Panc1 (cell line): ENCODE measurements around the gene ZSCAN20. TPM values are rescaled to one million over a fixed set of nuclear protein-coding genes. Genes with fewer than 3 reads are reported as not detected.

Experiments
- ATAC-seq: fragments of 200-7000 bp; cut with Tn5 transposase; 2 replicates; pipeline ENCODE4 v1.9.1; 2020; ENCODE audit warnings: mild to moderate bottlenecking, moderate library complexity
- BruUV-seq: library from RNA; stranded (reverse); fragments of 400-500 nt; replicated peaks from 2 replicates; lab custom pipeline; 2021; lab: Mats Ljungman, UMichigan
- CTCF ChIA-PET: fragments of 300-600 bp; sonication (Branson Sonifier 250); formaldehyde crosslinking; loops from one replicate; lab custom pipeline; 2022; ENCODE audit warnings: antibody characterized with exemption; lab: Charles Lee
- POLR2A ChIA-PET: fragments of 300-600 bp; sonication (Branson Sonifier 250); formaldehyde crosslinking; loops from one replicate; lab custom pipeline; 2022; ENCODE audit warnings: antibody characterized with exemption; lab: Charles Lee
- DNase-seq: peaks from one replicate; pipeline ENCODE4 v3.0.0-alpha.2; 2010; ENCODE audit warnings: low read depth, low spot score
- H3K27ac ChIP-seq: 2 replicates; pipeline ENCODE4 v1.5.1; 2011; ENCODE audit warnings: mild to moderate bottlenecking, low read length, inconsistent platforms
- H3K27me3 ChIP-seq: fragments of 200-500 bp; sonication (Bioruptor generic); 2 replicates; pipeline ENCODE4 v1.6.0; 2014; ENCODE audit warnings: low read length, inconsistent platforms; ENCODE audit not compliant: control insufficient read depth, insufficient read depth
- H3K36me3 ChIP-seq: fragments of 200-500 bp; sonication (Bioruptor generic); 2 replicates; pipeline ENCODE4 v1.5.1; 2014; ENCODE audit warnings: inconsistent platforms, mild to moderate bottlenecking, low read length, moderate library complexity; ENCODE audit not compliant: control insufficient read depth, insufficient read depth
- H3K4me1 ChIP-seq: 2 replicates; pipeline ENCODE4 v1.5.1; 2011; ENCODE audit warnings: inconsistent platforms, mild to moderate bottlenecking, low read length, moderate library complexity; ENCODE audit not compliant: control insufficient read depth, insufficient read depth
- H3K4me3 ChIP-seq, 2 experiments: 2 replicates each; pipeline ENCODE4 v1.5.1; 2011 to 2012; ENCODE audit warnings: low read depth in 2 of 2, low read length in 2 of 2, mild to moderate bottlenecking in 2 of 2, inconsistent platforms in 1 of 2, moderate library complexity in 1 of 2
- H3K9me3 ChIP-seq: fragments of 200-500 bp; sonication (Bioruptor generic); 2 replicates; pipeline ENCODE4 v1.5.1; 2014; ENCODE audit warnings: low read depth, mild to moderate bottlenecking, inconsistent platforms, low read length, moderate library complexity; ENCODE audit not compliant: control insufficient read depth, insufficient read depth
- CTCF ChIP-seq: fragments of 450-650 bp; IDR thresholded peaks from 2 replicates; pipeline ENCODE4 v1.5.1; 2017; ENCODE audit warnings: mild to moderate bottlenecking
- POLR2AphosphoS5 ChIP-seq: IDR thresholded peaks from 2 replicates; pipeline ENCODE4 v1.6.1; 2012; ENCODE audit warnings: mild to moderate bottlenecking, low read depth, low read length, moderate library complexity
- SIN3A ChIP-seq: IDR thresholded peaks from 2 replicates; pipeline ENCODE4 v1.6.1; 2012; ENCODE audit warnings: low read depth, mild to moderate bottlenecking, low read length, moderate library complexity, borderline replicate concordance; ENCODE audit not compliant: insufficient read depth
- TCF7L2 ChIP-seq: IDR thresholded peaks from 2 replicates; pipeline ENCODE4 v1.6.1; 2011; ENCODE audit warnings: mild to moderate bottlenecking, low read depth, low read length, inconsistent platforms
- in situ Hi-C: cut with HindIII; loops from 2 replicates; pipeline ENCODE4 v1.10.0; 2016; ENCODE audit warnings: low sequenced_read_pairs, low pct_unique_long_range_greater_than_20kb
- intact Hi-C: fragments of 100-400 bp; cut with micrococcal nuclease; formaldehyde crosslinking; loops from one replicate; pipeline ENCODE4 v1.10.0; 2022; ENCODE audit not compliant: unreplicated experiment
- total RNA-seq: library from RNA; stranded (reverse); gene quantifications from one replicate; pipeline ENCODE4 v1.2.1, GENCODE V29; 2021; ENCODE audit not compliant: unreplicated experiment
- TF ChIP-seq, protein P1 (sequence below), 2 experiments: IDR thresholded peaks; 2 replicates each; pipeline ENCODE4 v1.6.1; 2011 to 2012; ENCODE audit warnings: low read depth in 2 of 2, control low read depth in 1 of 2, low read length in 1 of 2, mild to moderate bottlenecking in 1 of 2, moderate library complexity in 1 of 2; ENCODE audit not compliant: insufficient read depth in 1 of 2

Gene ZSCAN20
- total RNA-seq, 1 experiment from 2014 or later: 6.9 TPM

GRCh38 chr1:33471416-33471815 lies 1.0 kb upstream of the ZSCAN20 start:
- H3K27me3 ChIP-seq: no peaks in the 10 kb centered on the region
- in situ Hi-C loops: no loop called here
- ATAC-seq: no peak
- no peak for DNase-seq
- no peak overlapping the region for H3K4me3 ChIP-seq
- H3K36me3 ChIP-seq: peaks cover 4% of the 10 kb centered on the region; the same call in 1 of the 2 replicates
- no peak overlapping the region for H3K27ac ChIP-seq
- TF ChIP-seq POLR2AphosphoS5: no peak
- TF ChIP-seq TCF7L2: no peak
- TF ChIP-seq CTCF: no peak
- no peak for TF ChIP-seq SIN3A
- TF ChIP-seq, protein P1, sequence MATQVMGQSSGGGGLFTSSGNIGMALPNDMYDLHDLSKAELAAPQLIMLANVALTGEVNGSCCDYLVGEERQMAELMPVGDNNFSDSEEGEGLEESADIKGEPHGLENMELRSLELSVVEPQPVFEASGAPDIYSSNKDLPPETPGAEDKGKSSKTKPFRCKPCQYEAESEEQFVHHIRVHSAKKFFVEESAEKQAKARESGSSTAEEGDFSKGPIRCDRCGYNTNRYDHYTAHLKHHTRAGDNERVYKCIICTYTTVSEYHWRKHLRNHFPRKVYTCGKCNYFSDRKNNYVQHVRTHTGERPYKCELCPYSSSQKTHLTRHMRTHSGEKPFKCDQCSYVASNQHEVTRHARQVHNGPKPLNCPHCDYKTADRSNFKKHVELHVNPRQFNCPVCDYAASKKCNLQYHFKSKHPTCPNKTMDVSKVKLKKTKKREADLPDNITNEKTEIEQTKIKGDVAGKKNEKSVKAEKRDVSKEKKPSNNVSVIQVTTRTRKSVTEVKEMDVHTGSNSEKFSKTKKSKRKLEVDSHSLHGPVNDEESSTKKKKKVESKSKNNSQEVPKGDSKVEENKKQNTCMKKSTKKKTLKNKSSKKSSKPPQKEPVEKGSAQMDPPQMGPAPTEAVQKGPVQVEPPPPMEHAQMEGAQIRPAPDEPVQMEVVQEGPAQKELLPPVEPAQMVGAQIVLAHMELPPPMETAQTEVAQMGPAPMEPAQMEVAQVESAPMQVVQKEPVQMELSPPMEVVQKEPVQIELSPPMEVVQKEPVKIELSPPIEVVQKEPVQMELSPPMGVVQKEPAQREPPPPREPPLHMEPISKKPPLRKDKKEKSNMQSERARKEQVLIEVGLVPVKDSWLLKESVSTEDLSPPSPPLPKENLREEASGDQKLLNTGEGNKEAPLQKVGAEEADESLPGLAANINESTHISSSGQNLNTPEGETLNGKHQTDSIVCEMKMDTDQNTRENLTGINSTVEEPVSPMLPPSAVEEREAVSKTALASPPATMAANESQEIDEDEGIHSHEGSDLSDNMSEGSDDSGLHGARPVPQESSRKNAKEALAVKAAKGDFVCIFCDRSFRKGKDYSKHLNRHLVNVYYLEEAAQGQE (IDR thresholded peaks at IDR 0.05; ENCODE audit: insufficient read depth in 1 of 2, low read depth in 2 of 2, low read length in 1 of 2): no peak
- no peaks in the 10 kb centered on the region for H3K4me1 ChIP-seq
- no peaks in the 10 kb centered on the region for H3K9me3 ChIP-seq
- BruUV-seq: no TSS peak
- ChIA-PET CTCF (interaction anchor here (0.8 kb wide), 1 partner anchor 176 kb away, joined by 3 read pairs; no protein-coding TSS in a partner anchor), POLR2A (interaction anchor here (1.0 kb wide), 1 partner anchor 16 kb away, joined by 12 read pairs; no protein-coding TSS in a partner anchor)
- intact Hi-C loops: loop anchor here (5.0 to 10.0 kb wide), 2 partner anchors 143 to 364 kb away; no protein-coding TSS in a partner anchor

- H3K4me3 ChIP-seq: no peak overlapping the region
- CTCF ChIA-PET: no interaction called here
- DNase-seq (no peak), ATAC-seq (no peak)
- in situ Hi-C loops (no loop called here), intact Hi-C loops (loop anchor here (5.0 to 10.0 kb wide), 2 partner anchors 141 to 367 kb away; no protein-coding TSS in a partner anchor)
- peaks cover 4% of the 10 kb centered on the region; the same call in 1 of the 2 replicates for H3K36me3 ChIP-seq
- H3K9me3 ChIP-seq: no peaks in the 10 kb centered on the region
- BruUV-seq: no TSS peak
- H3K27me3 ChIP-seq: no peaks in the 10 kb centered on the region
- no peaks in the 10 kb centered on the region for H3K4me1 ChIP-seq
- TF ChIP-seq POLR2AphosphoS5 (no peak), TCF7L2 (no peak), SIN3A (no peak), CTCF (no peak)
- TF ChIP-seq, protein P1 (IDR thresholded peaks at IDR 0.05; ENCODE audit: insufficient read depth in 1 of 2, low read depth in 2 of 2, low read length in 1 of 2): no peak
- H3K27ac ChIP-seq: no peak overlapping the region
- POLR2A ChIA-PET: no interaction called here
Observed at GRCh38 chr1:33473900-33474299, 1.5 kb downstream of the ZSCAN20 start.
